GM23338 (cell line): ENCODE data around the gene TENM4. TPM values are rescaled to one million over a fixed set of nuclear protein-coding genes. Genes with fewer than 3 reads are reported as not detected.
A peak's percentile ranks its signal among the peaks of the same experiment; 100 is the strongest.

Source experiments
- ATAC-seq: fragments of 200-7000 bp; cut with Tn5 transposase; 3 replicates; pipeline ENCODE4 v1.9.1; 2020
- DNase-seq: peaks from one replicate; pipeline ENCODE4 v3.0.0-alpha.2; 2015; ENCODE audit warnings: low spot score
- H2AFZ ChIP-seq: fragments of 200-600 bp; sonication (generic); 2 replicates; pipeline ENCODE4 v1.8.0; 2016; ENCODE audit warnings: antibody characterized with exemption, mild to moderate bottlenecking, moderate library complexity
- H3F3A ChIP-seq: fragments of 200-600 bp; sonication (generic); replicated peaks from 2 replicates; pipeline ENCODE4 v1.8.0; 2017; ENCODE audit warnings: antibody characterized with exemption, mixed run types, low read depth
- H3K27ac ChIP-seq: fragments of 200-600 bp; sonication (generic); 2 replicates; pipeline ENCODE4 v1.6.1; 2016; ENCODE audit warnings: low read depth
- H3K27me3 ChIP-seq: fragments of 200-600 bp; sonication (generic); 2 replicates; pipeline ENCODE4 v1.8.0; 2016; ENCODE audit warnings: mild to moderate bottlenecking, mixed run types, moderate library complexity; ENCODE audit not compliant: insufficient read depth
- H3K36me3 ChIP-seq: fragments of 200-600 bp; sonication (generic); 2 replicates; pipeline ENCODE4 v1.8.0; 2016; ENCODE audit warnings: mild to moderate bottlenecking; ENCODE audit not compliant: insufficient read depth
- H3K4me1 ChIP-seq: fragments of 200-600 bp; sonication (generic); 2 replicates; pipeline ENCODE4 v1.8.0; 2016; ENCODE audit warnings: mild to moderate bottlenecking, moderate library complexity; ENCODE audit not compliant: insufficient read depth
- H3K4me2 ChIP-seq: fragments of 200-600 bp; sonication (generic); 2 replicates; pipeline ENCODE4 v1.7.1; 2017; ENCODE audit warnings: mixed run types
- H3K4me3 ChIP-seq: fragments of 200-600 bp; sonication (generic); 2 replicates; pipeline ENCODE4 v1.6.1; 2016; ENCODE audit warnings: mixed run types
- H3K79me2 ChIP-seq: fragments of 200-600 bp; sonication (generic); replicated peaks from 2 replicates; pipeline ENCODE4 v1.8.0; 2017; ENCODE audit warnings: mild to moderate bottlenecking; ENCODE audit not compliant: insufficient read depth
- H3K9me2 ChIP-seq: fragments of 200-600 bp; sonication (generic); 2 replicates; pipeline ENCODE4 v1.8.0; 2017; ENCODE audit not compliant: insufficient read depth
- H4K20me1 ChIP-seq: fragments of 200-600 bp; sonication (generic); replicated peaks from 2 replicates; pipeline ENCODE4 v1.8.0; 2017; ENCODE audit warnings: mild to moderate bottlenecking; ENCODE audit not compliant: insufficient read depth
- H3K27ac Mint-ChIP-seq: 2 replicates; pipeline ENCODE4 v1.8.0; 2020; ENCODE audit warnings: inconsistent platforms, mild to moderate bottlenecking, moderate library complexity, mixed read lengths
- H3K27me3 Mint-ChIP-seq: 3 replicates; pipeline ENCODE4 v1.8.0; 2022; ENCODE audit warnings: low read depth, mild to moderate bottlenecking, moderate library complexity, mixed read lengths, inconsistent platforms; ENCODE audit not compliant: insufficient read depth, poor library complexity
- H3K36me3 Mint-ChIP-seq: 3 replicates; pipeline ENCODE4 v1.8.0; 2021; ENCODE audit warnings: low read depth, mild to moderate bottlenecking, inconsistent platforms, moderate library complexity, mixed read lengths
- H3K4me1 Mint-ChIP-seq: 3 replicates; pipeline ENCODE4 v1.8.0; 2020; ENCODE audit warnings: mild to moderate bottlenecking, inconsistent platforms, mixed read lengths
- H3K4me3 Mint-ChIP-seq: 3 replicates; pipeline ENCODE4 v1.8.0; 2021; ENCODE audit warnings: moderate library complexity, mild to moderate bottlenecking, inconsistent platforms, mixed read lengths
- H3K9me3 Mint-ChIP-seq: 3 replicates; pipeline ENCODE4 v1.8.0; 2020; ENCODE audit warnings: moderate library complexity, mild to moderate bottlenecking, inconsistent platforms, mixed read lengths
- EZH2 ChIP-seq: fragments of 200-600 bp; sonication (generic); IDR thresholded peaks from one replicate; pipeline ENCODE4 v1.8.0; 2017; ENCODE audit warnings: antibody characterized with exemption, mild to moderate bottlenecking, low read depth; ENCODE audit not compliant: unreplicated experiment
- EZH2phosphoT487 ChIP-seq: fragments of 200-600 bp; sonication (generic); IDR thresholded peaks from one replicate; pipeline ENCODE4 v1.8.1; 2018; ENCODE audit warnings: antibody characterized with exemption; ENCODE audit not compliant: unreplicated experiment
- JUNB ChIP-seq: IDR thresholded peaks from one replicate; pipeline ENCODE4 v1.6.1; 2016; ENCODE audit warnings: antibody characterized with exemption; ENCODE audit not compliant: unreplicated experiment
- POLR2AphosphoS5 ChIP-seq: IDR thresholded peaks from 2 replicates; pipeline ENCODE4 v1.6.1; 2016; ENCODE audit warnings: antibody characterized with exemption, low read depth
- STAT1 ChIP-seq: IDR thresholded peaks from one replicate; pipeline ENCODE4 v1.6.1; 2016; ENCODE audit warnings: antibody characterized with exemption; ENCODE audit not compliant: unreplicated experiment
- ZNF114 ChIP-seq: fragments of 250-450 bp; sonication (Bioruptor Pico); IDR thresholded peaks from 2 replicates; pipeline ENCODE4 v1.5.0; 2020; ENCODE audit warnings: mild to moderate bottlenecking, moderate library complexity
- polyA plus RNA-seq: library from polyadenylated mRNA; unstranded; fragments of >200 nt; fragmentation: Nextera tagmentation; extraction: Ambion mirVana; gene quantifications from 2 replicates; pipeline ENCODE4 v1.2.1, GENCODE V29; 2016
- total RNA-seq: library from RNA; depleted of rRNA; stranded (reverse); fragments of >200 nt; shearing (Covaris generic); gene quantifications from 2 replicates; pipeline ENCODE4 v1.2.3, GENCODE V29; 2014
- TF ChIP-seq, protein P1 (sequence below): IDR thresholded peaks from 2 replicates; pipeline ENCODE4 v1.6.1; 2016; ENCODE audit warnings: antibody characterized with exemption
- TF ChIP-seq, protein P2 (sequence below): IDR thresholded peaks from one replicate; pipeline ENCODE4 v1.6.1; 2018; ENCODE audit warnings: antibody characterized with exemption; ENCODE audit not compliant: unreplicated experiment

TENM4 gene
- total and polyA plus RNA-seq, 2 experiments from 2014 or later, result 7.3 TPM

- peaks cover 12% of the 10 kb centered on the region; the same call in 1 of the 2 replicates for H4K20me1 ChIP-seq
- ATAC-seq, result no peak
Measured at GRCh38 chr11:79436919-79437277, 3.9 kb downstream of the TENM4 start.

GRCh38 chr11:79434283-79434682, 6.5 kb downstream of the TENM4 start:
- H3K27me3 ChIP-seq, result peaks cover 85% of the 10 kb centered on the region
- H3K27ac ChIP-seq, result no peak overlapping the region
- peaks cover 47% of the 10 kb centered on the region for H3K27me3 Mint-ChIP-seq
- H3K36me3 Mint-ChIP-seq, result no peaks in the 10 kb centered on the region
- ATAC-seq (no peak), DNase-seq (no peak)
- H4K20me1 ChIP-seq, result peaks cover 22% of the 10 kb centered on the region; the same call in 1 of the 2 replicates
- no peaks in the 10 kb centered on the region for H3K36me3 ChIP-seq
- H3F3A ChIP-seq, result no peaks in the 10 kb centered on the region
- H3K4me1 ChIP-seq, result peaks cover 46% of the 10 kb centered on the region
- H3K79me2 ChIP-seq, result 0 out of 2 replicates have a peak, but pooled peaks cover 12% of the 10 kb centered on the region
- no peak for TF ChIP-seq STAT1
- TF ChIP-seq, protein P1, sequence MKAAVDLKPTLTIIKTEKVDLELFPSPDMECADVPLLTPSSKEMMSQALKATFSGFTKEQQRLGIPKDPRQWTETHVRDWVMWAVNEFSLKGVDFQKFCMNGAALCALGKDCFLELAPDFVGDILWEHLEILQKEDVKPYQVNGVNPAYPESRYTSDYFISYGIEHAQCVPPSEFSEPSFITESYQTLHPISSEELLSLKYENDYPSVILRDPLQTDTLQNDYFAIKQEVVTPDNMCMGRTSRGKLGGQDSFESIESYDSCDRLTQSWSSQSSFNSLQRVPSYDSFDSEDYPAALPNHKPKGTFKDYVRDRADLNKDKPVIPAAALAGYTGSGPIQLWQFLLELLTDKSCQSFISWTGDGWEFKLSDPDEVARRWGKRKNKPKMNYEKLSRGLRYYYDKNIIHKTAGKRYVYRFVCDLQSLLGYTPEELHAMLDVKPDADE, result no peak
- no peak for TF ChIP-seq JUNB
- TF ChIP-seq ZNF114, result no peak
- TF ChIP-seq, protein P2, sequence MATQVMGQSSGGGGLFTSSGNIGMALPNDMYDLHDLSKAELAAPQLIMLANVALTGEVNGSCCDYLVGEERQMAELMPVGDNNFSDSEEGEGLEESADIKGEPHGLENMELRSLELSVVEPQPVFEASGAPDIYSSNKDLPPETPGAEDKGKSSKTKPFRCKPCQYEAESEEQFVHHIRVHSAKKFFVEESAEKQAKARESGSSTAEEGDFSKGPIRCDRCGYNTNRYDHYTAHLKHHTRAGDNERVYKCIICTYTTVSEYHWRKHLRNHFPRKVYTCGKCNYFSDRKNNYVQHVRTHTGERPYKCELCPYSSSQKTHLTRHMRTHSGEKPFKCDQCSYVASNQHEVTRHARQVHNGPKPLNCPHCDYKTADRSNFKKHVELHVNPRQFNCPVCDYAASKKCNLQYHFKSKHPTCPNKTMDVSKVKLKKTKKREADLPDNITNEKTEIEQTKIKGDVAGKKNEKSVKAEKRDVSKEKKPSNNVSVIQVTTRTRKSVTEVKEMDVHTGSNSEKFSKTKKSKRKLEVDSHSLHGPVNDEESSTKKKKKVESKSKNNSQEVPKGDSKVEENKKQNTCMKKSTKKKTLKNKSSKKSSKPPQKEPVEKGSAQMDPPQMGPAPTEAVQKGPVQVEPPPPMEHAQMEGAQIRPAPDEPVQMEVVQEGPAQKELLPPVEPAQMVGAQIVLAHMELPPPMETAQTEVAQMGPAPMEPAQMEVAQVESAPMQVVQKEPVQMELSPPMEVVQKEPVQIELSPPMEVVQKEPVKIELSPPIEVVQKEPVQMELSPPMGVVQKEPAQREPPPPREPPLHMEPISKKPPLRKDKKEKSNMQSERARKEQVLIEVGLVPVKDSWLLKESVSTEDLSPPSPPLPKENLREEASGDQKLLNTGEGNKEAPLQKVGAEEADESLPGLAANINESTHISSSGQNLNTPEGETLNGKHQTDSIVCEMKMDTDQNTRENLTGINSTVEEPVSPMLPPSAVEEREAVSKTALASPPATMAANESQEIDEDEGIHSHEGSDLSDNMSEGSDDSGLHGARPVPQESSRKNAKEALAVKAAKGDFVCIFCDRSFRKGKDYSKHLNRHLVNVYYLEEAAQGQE, result no peak
- TF ChIP-seq EZH2phosphoT487, result no peak
- no peak for TF ChIP-seq EZH2
- no peak overlapping the region for H3K4me3 ChIP-seq
- no peaks in the 10 kb centered on the region for H3K9me2 ChIP-seq
- peaks cover 50% of the 10 kb centered on the region for H3K4me1 Mint-ChIP-seq
- H2AFZ ChIP-seq, result no peak overlapping the region
- no peaks in the 10 kb centered on the region for H3K9me3 Mint-ChIP-seq
- no peak overlapping the region for H3K4me3 Mint-ChIP-seq
- H3K4me2 ChIP-seq, result peak overlapping the region; percentile 25
- H3K27ac Mint-ChIP-seq, result no peak overlapping the region

More at GRCh38 chr11:79436919-79437277, 3.9 kb downstream of the TENM4 start:
- peak overlapping the region; percentile 82 for H3K4me3 Mint-ChIP-seq
- TF ChIP-seq POLR2AphosphoS5 (no peak), EZH2 (peak; percentile 79)
- DNase-seq, result peak; percentile 56
- no peaks in the 10 kb centered on the region; the same call in 2 of the 3 replicates for H3K36me3 Mint-ChIP-seq
- H3K9me3 Mint-ChIP-seq, result peaks cover 4% of the 10 kb centered on the region
- H2AFZ ChIP-seq, result peak overlapping the region; percentile 96
- H3K27me3 Mint-ChIP-seq, result peaks cover 57% of the 10 kb centered on the region
- H3K4me1 ChIP-seq, result peaks cover 50% of the 10 kb centered on the region
- peak overlapping the region; percentile 83 for H3K4me3 ChIP-seq
- no peak overlapping the region for H3K27ac ChIP-seq
- peak overlapping the region; percentile 98 for H3K4me2 ChIP-seq
- H3K36me3 ChIP-seq, result no peaks in the 10 kb centered on the region
- H3F3A ChIP-seq, result no peaks in the 10 kb centered on the region
- H3K27ac Mint-ChIP-seq, result peak overlapping the region; percentile 79
- H3K27me3 ChIP-seq, result peaks cover 97% of the 10 kb centered on the region
- H3K79me2 ChIP-seq, result 0 out of 2 replicates have a peak, but pooled peaks cover 8% of the 10 kb centered on the region
- peaks cover 53% of the 10 kb centered on the region for H3K4me1 Mint-ChIP-seq
- no peaks in the 10 kb centered on the region for H3K9me2 ChIP-seq
